Fibroblast of pulmonary artery (primary cell): ENCODE results near the gene ACTL7A.

ENCODE experiments used
- DNase-seq: peaks from one replicate; pipeline ENCODE4 v3.0.0-alpha.2; 2010; ENCODE audit warnings: low read depth
- H3K4me3 ChIP-seq: replicated peaks from 2 replicates; pipeline ENCODE4 v1.5.1; 2011; ENCODE audit warnings: low read depth, mild to moderate bottlenecking, control low read depth, low read length, moderate library complexity
- CTCF ChIP-seq: IDR thresholded peaks from 2 replicates; pipeline ENCODE4 v1.5.1; 2011; ENCODE audit warnings: mild to moderate bottlenecking, control low read depth, low read length, inconsistent platforms; ENCODE audit errors: missing control alignments

Gene ACTL7A

GRCh38 chr9:108861997-108862396 lies at the start of gene ACTL7A:
ACTL7A (plus strand) TSS chr9:108862266; CDS start chr9:108862323, 57 bp downstream.
- no peak within 1 kb of the TSS for H3K4me3 ChIP-seq
- no peak for DNase-seq
- TF ChIP-seq CTCF = no peak

- no peak overlapping the region for H3K4me3 ChIP-seq
- no peak for DNase-seq
- no peak for TF ChIP-seq CTCF
These were observed 49.6 kb upstream of the ACTL7A start for GRCh38 chr9:108812396-108813025.

- peak; percentile 47 for DNase-seq
- TF ChIP-seq CTCF = peak; percentile 29
These were observed 48.0 kb upstream of the ACTL7A start for GRCh38 chr9:108813951-108814601.

GRCh38 chr9:108815156-108815555 lies 46.9 kb upstream of the ACTL7A start:
- no peak for DNase-seq
- H3K4me3 ChIP-seq = no peak overlapping the region
- TF ChIP-seq CTCF = no peak

More at GRCh38 chr9:108813951-108814601, 48.0 kb upstream of the ACTL7A start:
- H3K4me3 ChIP-seq = no peak overlapping the region

- no peak for DNase-seq
- no peak for TF ChIP-seq CTCF
- H3K4me3 ChIP-seq = no peak overlapping the region
These were observed 46.0 kb upstream of the ACTL7A start for GRCh38 chr9:108816037-108816436.

- no peak for TF ChIP-seq CTCF
- no peak for DNase-seq
- H3K4me3 ChIP-seq = no peak overlapping the region
These were observed 38.2 kb upstream of the ACTL7A start for GRCh38 chr9:108823829-108824228.

GRCh38 chr9:108830272-108830671 lies 31.8 kb upstream of the ACTL7A start:
- H3K4me3 ChIP-seq = no peak overlapping the region
- no peak for TF ChIP-seq CTCF
- no peak for DNase-seq
